CD14-positive monocyte (primary cell): ENCODE measurements around the gene RBM17. TPM values are rescaled to one million over a fixed set of nuclear protein-coding genes. Genes with fewer than 3 reads are reported as not detected.

Experiments
- DNase-seq, 3 donors: peaks; one replicate each; pipeline ENCODE4 v3.0.0-alpha.2; 2011 to 2022
- H2AFZ ChIP-seq: 2 replicates; pipeline ENCODE4 v1.6.0; 2012; ENCODE audit warnings: mild to moderate bottlenecking, low read depth, low read length, inconsistent platforms; ENCODE audit not compliant: insufficient read depth, poor library complexity, severe bottlenecking
- H3K27ac ChIP-seq, 2 donors: 1 replicate in 1 of 2; 2 replicates in 1 of 2; pipeline ENCODE4 v1.5.1; 2012 to 2013; ENCODE audit warnings: low read length in 2 of 2, control low read depth in 1 of 2, inconsistent platforms in 1 of 2, low read depth in 1 of 2, mild to moderate bottlenecking in 1 of 2
- H3K27me3 ChIP-seq, 2 donors: one replicate each; pipeline versions ENCODE4 v1.6.0 to v1.6.1; 2011 to 2013; ENCODE audit warnings: low read length in 2 of 2; ENCODE audit not compliant: control insufficient read depth in 2 of 2, insufficient read depth in 2 of 2
- H3K36me3 ChIP-seq, 2 donors: replicated peaks in 1 of 2; 1 replicate in 1 of 2; 2 replicates in 1 of 2; pipeline versions ENCODE4 v1.5.1 to v1.6.1; 2012 to 2013; ENCODE audit warnings: low read length in 2 of 2, control low read depth in 1 of 2, inconsistent platforms in 1 of 2, mild to moderate bottlenecking in 1 of 2; ENCODE audit not compliant: insufficient read depth in 2 of 2, control insufficient read depth in 1 of 2
- H3K4me1 ChIP-seq, 2 donors: 1 replicate in 1 of 2; 2 replicates in 1 of 2; pipeline versions ENCODE4 v1.5.1 to v1.6.1; 2012 to 2013; ENCODE audit warnings: low read length in 2 of 2, control low read depth in 1 of 2, inconsistent platforms in 1 of 2, mild to moderate bottlenecking in 1 of 2, moderate library complexity in 1 of 2; ENCODE audit not compliant: insufficient read depth in 2 of 2, control insufficient read depth in 1 of 2
- H3K4me2 ChIP-seq: replicated peaks from 2 replicates; pipeline ENCODE3; 2012; ENCODE audit warnings: low read length, moderate library complexity, mild to moderate bottlenecking; ENCODE audit not compliant: poor library complexity, severe bottlenecking; ENCODE audit errors: extremely low read depth
- H3K4me3 ChIP-seq, 3 experiments: fragments of 200-600 bp in 1 of 3; sonication (generic) in 1 of 3; replicated peaks in 1 of 3; 1 replicate in 2 of 3; 2 replicates in 1 of 3; pipeline ENCODE4 v1.5.1; 2011 to 2013; ENCODE audit warnings: low read length in 3 of 3, mild to moderate bottlenecking in 3 of 3, control low read depth in 2 of 3, low read depth in 2 of 3, inconsistent platforms in 1 of 3, moderate library complexity in 1 of 3
- H3K79me2 ChIP-seq: 2 replicates; pipeline ENCODE4 v1.6.0; 2012; ENCODE audit warnings: mild to moderate bottlenecking, control low read depth, inconsistent platforms, low read length, moderate library complexity; ENCODE audit not compliant: insufficient read depth
- H3K9ac ChIP-seq: 2 replicates; pipeline ENCODE4 v1.6.0; 2017; ENCODE audit warnings: low read length, mild to moderate bottlenecking; ENCODE audit not compliant: insufficient read depth, poor library complexity, severe bottlenecking
- H3K9me3 ChIP-seq, 2 donors: replicated peaks in 1 of 2; 1 replicate in 1 of 2; 2 replicates in 1 of 2; pipeline versions ENCODE4 v1.5.1 to v1.6.1; 2012 to 2013; ENCODE audit warnings: low read length in 2 of 2, control low read depth in 1 of 2; ENCODE audit not compliant: control insufficient read depth in 1 of 2, insufficient read depth in 1 of 2
- H4K20me1 ChIP-seq: 2 replicates; pipeline ENCODE4 v1.6.0; 2012; ENCODE audit warnings: mild to moderate bottlenecking, low read length, control low read depth, moderate library complexity; ENCODE audit not compliant: insufficient read depth
- H3K27ac Mint-ChIP-seq, 7 donors: one replicate each; pipeline ENCODE4 v1.8.0; 2020; ENCODE audit warnings: mild to moderate bottlenecking in 7 of 7, mixed read lengths in 7 of 7, moderate library complexity in 6 of 7, inconsistent platforms in 2 of 7
- H3K27me3 Mint-ChIP-seq, 3 donors: one replicate each; pipeline ENCODE4 v1.8.0; 2021 to 2022; ENCODE audit warnings: low read depth in 3 of 3, mild to moderate bottlenecking in 3 of 3, mixed read lengths in 3 of 3, moderate library complexity in 3 of 3, inconsistent platforms in 1 of 3
- H3K36me3 Mint-ChIP-seq, 2 donors: one replicate each; pipeline ENCODE4 v1.8.0; 2020; ENCODE audit warnings: mixed read lengths in 2 of 2, inconsistent platforms in 1 of 2, mild to moderate bottlenecking in 1 of 2
- H3K4me1 Mint-ChIP-seq: one replicate; pipeline ENCODE4 v1.8.0; 2020; ENCODE audit warnings: mild to moderate bottlenecking, mixed read lengths
- H3K4me3 Mint-ChIP-seq, 2 donors: one replicate each; pipeline ENCODE4 v1.8.0; 2020; ENCODE audit warnings: mild to moderate bottlenecking in 2 of 2, mixed read lengths in 2 of 2, moderate library complexity in 1 of 2
- H3K9me3 Mint-ChIP-seq, 7 donors: one replicate each; pipeline ENCODE4 v1.8.0; 2020 to 2022; ENCODE audit warnings: mixed read lengths in 7 of 7, mild to moderate bottlenecking in 6 of 7, moderate library complexity in 6 of 7, inconsistent platforms in 2 of 7
- WGBS: methylation state at CpG from one replicate; pipeline ENCODE4 v1.1.5; 2013; ENCODE audit warnings: missing lambda C conversion rate; ENCODE audit not compliant: insufficient coverage; 5-methylcytosine and 5-hydroxymethylcytosine counted together
- intact Hi-C, 2 donors: fragments of 100-400 bp; cut with micrococcal nuclease; formaldehyde crosslinking; loops; one replicate each; pipeline versions ENCODE4 v1.15.0 to v1.15.1; 2023
- polyA plus RNA-seq, 3 donors: library from polyadenylated mRNA; depleted of rRNA in 1 of 3; unstranded in 2 of 3; stranded (reverse) in 1 of 3; fragments of 300-500 nt in 2 of 3; fragments of >200 nt in 1 of 3; fragmentation: Illumina TruSeq in 2 of 3; gene quantifications; 1 replicate in 2 of 3; 2 replicates in 1 of 3; pipeline ENCODE4 v1.2.3, GENCODE V29; 2012 to 2021
- TF ChIP-seq, protein P1 (sequence below): fragments of 200-600 bp; IDR thresholded peaks from one replicate; pipeline ENCODE4 v1.8.0; 2022; ENCODE audit warnings: antibody characterized with exemption, mild to moderate bottlenecking

Gene RBM17
- polyA plus RNA-seq, 3 donors, result 37.2 to 51.4 (median 44.5) TPM

DNA sequence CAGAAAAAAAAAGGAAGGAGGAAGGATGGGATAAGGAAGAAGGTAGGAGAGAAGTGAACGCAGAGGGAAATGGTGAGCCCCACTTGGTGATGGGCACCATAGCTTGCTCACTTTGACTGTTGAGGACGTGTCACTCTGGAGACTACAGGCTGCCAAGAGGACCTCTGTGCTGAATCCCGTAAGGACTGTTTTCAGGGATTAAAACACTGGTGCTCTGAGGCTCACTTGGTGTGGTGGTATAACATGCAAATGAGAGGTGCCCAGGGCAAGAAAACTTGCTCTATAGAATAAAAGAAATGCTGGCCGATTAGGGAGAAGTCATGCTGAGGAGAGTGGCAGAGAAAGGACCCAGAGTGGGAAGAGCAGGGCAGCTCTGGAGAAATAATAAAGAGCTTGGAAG lies 21.4 kb upstream of the RBM17 start:
- TF ChIP-seq, protein P1, sequence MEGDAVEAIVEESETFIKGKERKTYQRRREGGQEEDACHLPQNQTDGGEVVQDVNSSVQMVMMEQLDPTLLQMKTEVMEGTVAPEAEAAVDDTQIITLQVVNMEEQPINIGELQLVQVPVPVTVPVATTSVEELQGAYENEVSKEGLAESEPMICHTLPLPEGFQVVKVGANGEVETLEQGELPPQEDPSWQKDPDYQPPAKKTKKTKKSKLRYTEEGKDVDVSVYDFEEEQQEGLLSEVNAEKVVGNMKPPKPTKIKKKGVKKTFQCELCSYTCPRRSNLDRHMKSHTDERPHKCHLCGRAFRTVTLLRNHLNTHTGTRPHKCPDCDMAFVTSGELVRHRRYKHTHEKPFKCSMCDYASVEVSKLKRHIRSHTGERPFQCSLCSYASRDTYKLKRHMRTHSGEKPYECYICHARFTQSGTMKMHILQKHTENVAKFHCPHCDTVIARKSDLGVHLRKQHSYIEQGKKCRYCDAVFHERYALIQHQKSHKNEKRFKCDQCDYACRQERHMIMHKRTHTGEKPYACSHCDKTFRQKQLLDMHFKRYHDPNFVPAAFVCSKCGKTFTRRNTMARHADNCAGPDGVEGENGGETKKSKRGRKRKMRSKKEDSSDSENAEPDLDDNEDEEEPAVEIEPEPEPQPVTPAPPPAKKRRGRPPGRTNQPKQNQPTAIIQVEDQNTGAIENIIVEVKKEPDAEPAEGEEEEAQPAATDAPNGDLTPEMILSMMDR, result no peak
- Histone ChIP-seq H3K9ac (no peak overlapping the region), H3K4me3 (no peak overlapping the region), H4K20me1 (no peaks in the 10 kb centered on the region), H3K79me2 (no peaks in the 10 kb centered on the region), H3K27me3 (no peaks in the 10 kb centered on the region), H3K4me1 (peaks cover 72 to 77% of the 10 kb centered on the region in 2 donors), H3K9me3 (no peaks in the 10 kb centered on the region), H3K4me2 (no peak overlapping the region), H2AFZ (no peak overlapping the region), H3K27ac (peak overlapping the region in 1 of 2 donors; percentile 66), H3K36me3 (no peaks in the 10 kb centered on the region)
- Mint-ChIP-seq H3K4me1 (peaks cover 77% of the 10 kb centered on the region), H3K4me3 (no peak overlapping the region), H3K36me3 (peaks cover 0 to 8% of the 10 kb centered on the region in 2 donors), H3K27me3 (peaks cover 0 to 3% (median 2%) of the 10 kb centered on the region in 3 donors), H3K27ac (peak overlapping the region in 3 of 7 donors; percentile 52 to 73 (median 66)), H3K9me3 (peaks cover 0 to 4% (median 0%) of the 10 kb centered on the region in 7 donors)
- intact Hi-C loops, result no loop called here
- no peak for DNase-seq
- 50% methylated on average over 3 of the region's 4 CpGs for WGBS

DNA sequence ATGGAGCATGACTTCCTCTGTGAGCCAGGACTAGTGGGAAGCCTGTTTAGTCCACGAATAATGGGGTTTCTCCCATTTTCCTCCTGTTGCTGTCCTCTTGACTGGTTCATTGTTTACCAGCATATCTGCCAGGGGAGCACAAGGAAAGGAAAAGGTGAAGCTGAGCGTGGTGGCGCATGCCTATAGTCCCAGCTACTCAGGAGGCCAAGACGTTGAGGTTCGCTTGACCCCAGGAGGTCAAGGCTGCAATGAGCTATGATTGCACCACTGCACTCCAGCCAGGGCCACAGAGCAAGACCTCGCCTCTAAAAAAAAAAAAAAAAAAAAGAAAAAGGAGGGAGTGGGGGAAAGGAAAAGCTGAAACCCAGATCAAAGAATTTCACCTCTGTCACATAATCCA lies 20.8 kb upstream of the RBM17 start:
- Histone ChIP-seq H3K27ac (peak overlapping the region; percentile 39 to 66), H3K4me2 (peak overlapping the region; percentile 23), H2AFZ (no peak overlapping the region), H3K27me3 (no peaks in the 10 kb centered on the region), H3K9ac (no peak overlapping the region), H3K36me3 (no peaks in the 10 kb centered on the region), H4K20me1 (no peaks in the 10 kb centered on the region), H3K79me2 (no peaks in the 10 kb centered on the region), H3K4me1 (peaks cover 75 to 79% of the 10 kb centered on the region in 2 donors), H3K4me3 (peak overlapping the region in 1 of 3 experiments; percentile 9), H3K9me3 (no peaks in the 10 kb centered on the region)
- Mint-ChIP-seq H3K27ac (peak overlapping the region; percentile 73 to 85 (median 81)), H3K9me3 (peaks cover 0 to 4% (median 0%) of the 10 kb centered on the region in 7 donors), H3K4me1 (peaks cover 81% of the 10 kb centered on the region), H3K36me3 (peaks cover 0 to 8% of the 10 kb centered on the region in 2 donors), H3K27me3 (peaks cover 0 to 3% (median 2%) of the 10 kb centered on the region in 3 donors), H3K4me3 (peak overlapping the region; percentile 45 to 62)
- TF ChIP-seq, protein P1, result no peak
- DNase-seq, result no peak
- intact Hi-C loops, result no loop called here
- WGBS, result 100% methylated on average over 1 of the region's 6 CpGs
